ENCODE data around the gene PLXNB1.

PLXNB1 gene

GRCh38 chr3:48465531-48466378, 35.9 kb upstream of the PLXNB1 start:
- Histone ChIP-seq H3K27ac (ENCODE audit: extremely low read depth, low read depth, low read length) (no peak overlapping the region; the same call in 1 of the 2 replicates), H3K9me3 (ENCODE audit: control insufficient read depth, insufficient read depth, low read depth, low read length) (no peaks in the 10 kb centered on the region), H3K4me1 (ENCODE audit: control insufficient read depth, insufficient read depth, low read length) (no peaks in the 10 kb centered on the region), H3K36me3 (ENCODE audit: control insufficient read depth in 2 of 2, insufficient read depth in 1 of 2, low read length in 2 of 2) (peaks cover 0 to 80% of the 10 kb centered on the region in 2 experiments; a peak in 1 of 3 replicates), H3K4me3 (ENCODE audit: low read depth, low read length) (no peak overlapping the region)
- POLR2A ChIA-PET, result interaction anchor here (0.6 kb wide), 2 partner anchors 8 to 17 kb away, joined by 3 to 4 read pairs; no protein-coding TSS in a partner anchor
- CTCF ChIA-PET, result interaction anchor here (0.6 kb wide), 1 partner anchor 229 kb away, joined by 3 read pairs; no protein-coding TSS in a partner anchor
- peak; percentile 94 for TF ChIP-seq PRDM10 (tag by site-specific recombination; IDR thresholded peaks at IDR 0.05)
- TF ChIP-seq ZFP69B (tag by site-specific recombination; IDR thresholded peaks at IDR 0.05), result peak; percentile 78
- 0 out of 2 replicates have a peak, but pooled peaks have one; percentile 12 for TF ChIP-seq HIC1 (tag by site-specific recombination; IDR thresholded peaks at IDR 0.05)
- TF ChIP-seq SCRT1 (tag by site-specific recombination; IDR thresholded peaks at IDR 0.05; ENCODE audit: borderline replicate concordance), result peak; percentile 44; the same call in 1 of the 2 replicates
- no peak for TF ChIP-seq BCL11A (tag by site-specific recombination; IDR thresholded peaks at IDR 0.05; ENCODE audit: low read depth)
- 0 out of 2 replicates have a peak, but pooled peaks have one; percentile 52 for TF ChIP-seq ZNF449 (tag by site-specific recombination; IDR thresholded peaks at IDR 0.05)
- no peak for TF ChIP-seq GLIS2 (tag by site-specific recombination; IDR thresholded peaks at IDR 0.05)
- peak; percentile 85 for TF ChIP-seq SCRT2 (tag by site-specific recombination; IDR thresholded peaks at IDR 0.05)
- no peak for TF ChIP-seq KLF16 (tag by site-specific recombination; IDR thresholded peaks at IDR 0.05)
- TF ChIP-seq ZNF404 (tag by site-specific recombination; IDR thresholded peaks at IDR 0.05), result no peak
- TF ChIP-seq ZNF391 (tag by site-specific recombination; IDR thresholded peaks at IDR 0.05; ENCODE audit: borderline replicate concordance, low read depth), result no peak
- no peak for TF ChIP-seq ZNF660 (tag by site-specific recombination; IDR thresholded peaks at IDR 0.05)
- TF ChIP-seq ZNF510 (tag by site-specific recombination; IDR thresholded peaks at IDR 0.05; ENCODE audit: insufficient replicate concordance), result no peak
- no peak for TF ChIP-seq ZNF18 (tag by site-specific recombination; IDR thresholded peaks at IDR 0.05)
- no peak for TF ChIP-seq ZNF174 (tag by site-specific recombination; IDR thresholded peaks at IDR 0.05)
- TF ChIP-seq ZNF112 (tag by site-specific recombination; IDR thresholded peaks at IDR 0.05), result no peak
- TF ChIP-seq CTCF (tag by site-specific recombination; IDR thresholded peaks at IDR 0.05), result peak; percentile 53
- TF ChIP-seq ZNF10 (tag by site-specific recombination; IDR thresholded peaks at IDR 0.05), result peak; percentile 92
- TF ChIP-seq ZNF692 (tag by site-specific recombination; IDR thresholded peaks at IDR 0.05), result peak; percentile 56
- peak; percentile 45; the same call in 1 of the 2 replicates for TF ChIP-seq ZNF600 (tag by site-specific recombination; IDR thresholded peaks at IDR 0.05)
- no peak for TF ChIP-seq MEIS1 (CRISPR knock-in tag; IDR thresholded peaks at IDR 0.05; ENCODE audit: borderline replicate concordance)
- 0 out of 2 replicates have a peak, but pooled peaks have one; percentile 27 for TF ChIP-seq PRDM1 (tag by site-specific recombination; IDR thresholded peaks at IDR 0.05)
- no peak for TF ChIP-seq EGR2 (tag by site-specific recombination; IDR thresholded peaks at IDR 0.05; ENCODE audit: low read depth)
- TF ChIP-seq ZSCAN30 (tag by site-specific recombination; IDR thresholded peaks at IDR 0.05), result no peak

All from HEK293 (cell line).